Activated CD8-positive, alpha-beta memory T cell treated with anti-CD3 and anti-CD28 coated beads, Interleukin-2, amount 50 U/mL, for 24 hours (primary cell): ENCODE measurements around the gene PRR20E.
"Not testable (repeated sequence)": the region's sequence is repeated elsewhere in the genome, so short reads cannot be mapped to it uniquely, and the experiment has no call there.

Experiments used
- DNase-seq: peaks from one replicate; pipeline ENCODE4 v3.0.0-alpha.2; 2020; ENCODE audit errors: extremely low read depth

The PRR20E gene

DNA sequence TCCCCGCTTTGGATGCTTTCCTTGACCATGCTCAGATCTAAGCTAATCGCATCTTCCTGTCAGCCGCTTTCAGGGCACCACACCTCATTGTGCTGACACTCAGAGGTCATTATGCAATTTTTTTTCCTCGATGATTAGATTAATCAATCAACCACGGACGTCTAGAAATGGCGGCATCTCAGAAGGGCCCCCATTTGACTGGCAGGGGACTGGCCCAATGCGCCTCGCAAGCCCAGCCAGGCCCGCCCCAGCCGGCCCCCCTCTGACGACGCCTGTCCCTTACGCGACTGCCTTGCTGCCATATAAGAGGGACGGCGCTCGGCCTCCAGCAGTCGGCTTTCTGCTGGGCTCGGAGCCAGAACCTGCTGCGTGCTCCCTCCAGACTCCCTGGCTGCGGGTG is at the start of gene PRR20E:
TSS of gene PRR20E (plus strand) at position 301 of the 400 bp plus-strand sequence. CDS start 387 bp downstream, outside the sequence.
- DNase-seq: not testable (repeated sequence)

DNA sequence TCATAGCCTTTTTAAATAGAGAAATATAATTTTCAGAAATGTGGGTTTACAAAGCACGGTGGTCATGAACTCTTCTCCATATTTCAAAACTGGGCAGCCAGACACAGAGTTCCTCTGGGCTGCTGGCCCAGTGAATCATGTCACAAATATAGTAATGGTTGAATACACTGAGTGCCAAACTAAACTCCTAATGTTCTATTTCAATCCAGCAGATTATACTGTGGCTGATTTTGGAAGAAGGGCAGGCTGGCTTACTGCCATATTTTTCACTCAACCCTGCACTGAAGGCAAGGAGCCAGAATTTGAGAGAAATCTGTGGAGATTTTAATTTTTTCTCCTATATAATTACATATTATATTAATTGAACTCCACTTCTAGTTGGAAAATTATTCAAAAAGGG is 43.3 kb upstream of the PRR20E start:
- DNase-seq: no peak

DNA sequence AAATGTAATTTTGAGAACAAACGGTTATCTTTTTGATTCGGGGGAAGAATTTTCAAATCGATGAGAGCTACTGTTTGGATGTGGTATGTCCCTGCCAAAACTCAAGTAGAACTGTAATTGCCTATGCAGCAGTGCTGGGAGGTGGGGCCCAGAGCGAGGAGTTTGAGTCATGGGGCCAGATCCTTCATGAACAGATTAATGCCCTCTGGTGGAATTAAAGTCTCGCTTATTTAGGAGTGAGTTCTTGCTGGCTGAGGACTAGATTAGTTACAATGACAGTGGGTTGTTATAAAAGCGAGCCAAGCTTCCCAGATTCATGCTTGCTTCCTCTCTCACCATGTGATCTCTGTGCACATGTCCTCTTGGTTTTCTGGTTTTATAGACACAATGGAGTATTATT is 38.1 kb upstream of the PRR20E start:
- DNase-seq: no peak

DNA sequence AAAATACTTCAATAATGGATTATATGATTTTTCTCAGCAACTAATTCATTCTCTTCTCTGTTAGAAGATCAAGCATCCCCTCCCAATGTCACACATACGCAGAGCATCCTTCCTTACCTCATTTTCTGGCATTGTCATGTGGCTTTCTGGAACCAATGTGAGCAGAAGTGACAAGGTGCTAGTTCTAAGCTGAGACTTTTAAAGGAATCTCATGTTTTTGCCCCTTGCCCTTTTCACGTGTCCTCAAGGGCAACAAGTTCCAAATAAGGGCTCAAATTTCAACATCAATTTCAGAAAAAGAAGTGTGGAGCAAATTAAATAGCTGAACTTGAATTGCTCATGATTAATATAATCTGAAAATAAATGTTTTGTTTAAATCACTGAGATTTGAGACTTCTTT is 30.9 kb upstream of the PRR20E start:
- DNase-seq: no peak

DNA sequence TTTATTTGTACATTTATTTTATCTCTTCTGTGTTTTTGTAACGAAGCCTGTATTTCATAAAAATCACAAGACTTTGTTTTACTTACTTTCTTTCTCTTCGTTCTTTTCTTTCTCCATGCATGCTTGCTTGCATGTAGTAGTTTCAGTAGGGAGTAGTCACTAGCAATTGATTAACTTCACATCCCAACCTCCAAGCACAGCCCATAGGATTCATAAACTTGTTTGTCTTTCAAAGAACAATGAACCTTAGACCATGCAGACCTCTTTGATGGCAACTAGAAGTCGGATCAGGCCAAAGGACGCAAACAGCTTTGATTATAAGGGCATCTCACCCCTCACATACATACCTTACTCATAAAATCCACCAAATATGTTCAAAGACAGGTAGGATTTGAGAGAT is 29.4 kb upstream of the PRR20E start:
- no peak for DNase-seq

DNA sequence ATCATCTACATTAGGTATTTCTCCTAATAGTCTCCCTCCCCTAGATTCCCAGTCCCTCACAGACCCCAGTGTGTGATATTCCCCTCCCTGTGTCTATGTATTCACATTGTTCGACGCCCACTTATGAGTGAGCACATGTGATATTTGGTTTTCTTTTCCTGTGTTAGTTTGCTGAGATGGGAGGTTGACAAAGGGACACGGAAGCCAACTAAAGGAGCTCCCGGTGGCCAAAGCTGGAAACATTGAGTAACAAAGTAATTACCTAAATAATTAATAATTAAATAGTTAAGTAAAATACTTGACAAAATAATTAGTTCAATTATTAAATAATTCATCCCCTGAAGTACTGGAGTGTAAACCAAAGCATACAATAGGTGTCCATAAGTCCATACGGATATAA is 28.0 kb upstream of the PRR20E start:
- DNase-seq: no peak

DNA sequence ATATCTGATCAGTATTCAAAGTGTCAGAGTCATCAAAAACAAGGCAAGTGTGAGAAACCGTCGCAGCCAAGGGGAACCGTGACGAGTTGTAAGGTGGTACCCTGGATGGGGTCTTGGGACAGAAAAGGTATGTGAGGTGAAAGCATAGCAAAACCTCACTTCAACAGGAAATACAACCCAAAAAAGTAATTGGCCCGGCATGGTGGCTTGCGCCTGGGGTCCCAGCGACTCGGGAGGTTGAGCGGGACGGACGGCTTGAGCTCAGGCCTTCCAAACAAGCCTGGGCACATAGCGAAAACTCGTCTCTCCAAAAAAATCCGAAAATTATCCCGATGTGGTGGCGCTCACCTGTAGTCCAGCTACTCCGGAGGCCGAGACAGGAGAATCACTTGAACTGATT is 27.2 kb upstream of the PRR20E start:
- not testable (repeated sequence) for DNase-seq

DNA sequence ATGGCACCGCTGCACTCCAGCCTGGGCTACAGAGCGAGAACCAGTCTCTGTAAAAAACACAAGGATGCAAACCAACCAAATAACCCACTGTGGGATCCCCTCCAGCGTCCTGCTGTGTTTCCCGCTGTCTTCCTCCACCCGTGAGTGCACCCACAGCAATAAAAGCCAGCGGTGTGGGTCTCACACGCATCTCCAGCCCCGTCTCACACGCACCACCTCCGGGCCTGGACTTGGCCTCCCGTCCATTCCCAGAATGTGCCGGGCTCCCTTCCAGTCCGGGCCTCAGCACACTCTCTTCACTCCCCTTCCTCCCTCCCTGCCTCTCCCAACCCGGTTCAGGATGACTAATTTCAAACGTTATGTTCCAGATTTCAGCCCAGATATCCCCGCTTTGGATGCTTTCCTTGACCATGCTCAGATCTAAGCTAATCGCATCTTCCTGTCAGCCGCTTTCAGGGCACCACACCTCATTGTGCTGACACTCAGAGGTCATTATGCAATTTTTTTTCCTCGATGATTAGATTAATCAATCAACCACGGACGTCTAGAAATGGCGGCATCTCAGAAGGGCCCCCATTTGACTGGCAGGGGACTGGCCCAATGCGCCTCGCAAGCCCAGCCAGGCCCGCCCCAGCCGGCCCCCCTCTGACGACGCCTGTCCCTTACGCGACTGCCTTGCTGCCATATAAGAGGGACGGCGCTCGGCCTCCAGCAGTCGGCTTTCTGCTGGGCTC is 26.6 kb upstream of the PRR20E start, which contains the start of gene PRR20A:
TSS of gene PRR20A (plus strand) at position 684 of the 734 bp plus-strand sequence. CDS start 387 bp downstream, outside the sequence.
- DNase-seq: not testable (repeated sequence)

DNA sequence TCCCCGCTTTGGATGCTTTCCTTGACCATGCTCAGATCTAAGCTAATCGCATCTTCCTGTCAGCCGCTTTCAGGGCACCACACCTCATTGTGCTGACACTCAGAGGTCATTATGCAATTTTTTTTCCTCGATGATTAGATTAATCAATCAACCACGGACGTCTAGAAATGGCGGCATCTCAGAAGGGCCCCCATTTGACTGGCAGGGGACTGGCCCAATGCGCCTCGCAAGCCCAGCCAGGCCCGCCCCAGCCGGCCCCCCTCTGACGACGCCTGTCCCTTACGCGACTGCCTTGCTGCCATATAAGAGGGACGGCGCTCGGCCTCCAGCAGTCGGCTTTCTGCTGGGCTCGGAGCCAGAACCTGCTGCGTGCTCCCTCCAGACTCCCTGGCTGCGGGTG is 19.8 kb upstream of the PRR20E start, which contains the start of gene PRR20B:
TSS of gene PRR20B (plus strand) at position 301 of the 400 bp plus-strand sequence. CDS start 387 bp downstream, outside the sequence.
- DNase-seq: not testable (repeated sequence)

DNA sequence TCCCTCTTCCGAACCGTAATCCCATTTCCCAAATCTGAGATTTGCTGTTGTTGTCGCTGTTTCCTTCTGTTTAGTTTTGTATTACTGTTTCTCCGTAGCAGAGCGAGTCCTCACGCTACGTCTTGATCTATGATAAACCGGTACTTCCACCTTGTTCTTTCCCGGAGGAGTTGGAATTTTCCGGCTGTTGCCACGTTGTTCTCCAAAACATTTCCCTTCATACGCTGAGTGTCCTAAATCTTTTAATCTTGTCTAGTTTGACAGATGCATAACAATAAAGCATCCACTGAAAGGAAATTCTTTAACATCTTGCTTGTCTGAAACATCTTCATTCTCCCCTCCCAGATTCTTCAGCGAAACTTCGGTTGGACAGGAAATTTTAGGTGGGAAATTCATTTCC is 18.9 kb upstream of the PRR20E start:
- not testable (repeated sequence) for DNase-seq

DNA sequence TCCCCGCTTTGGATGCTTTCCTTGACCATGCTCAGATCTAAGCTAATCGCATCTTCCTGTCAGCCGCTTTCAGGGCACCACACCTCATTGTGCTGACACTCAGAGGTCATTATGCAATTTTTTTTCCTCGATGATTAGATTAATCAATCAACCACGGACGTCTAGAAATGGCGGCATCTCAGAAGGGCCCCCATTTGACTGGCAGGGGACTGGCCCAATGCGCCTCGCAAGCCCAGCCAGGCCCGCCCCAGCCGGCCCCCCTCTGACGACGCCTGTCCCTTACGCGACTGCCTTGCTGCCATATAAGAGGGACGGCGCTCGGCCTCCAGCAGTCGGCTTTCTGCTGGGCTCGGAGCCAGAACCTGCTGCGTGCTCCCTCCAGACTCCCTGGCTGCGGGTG is 13.2 kb upstream of the PRR20E start, which contains the start of gene PRR20C:
TSS of gene PRR20C (plus strand) at position 301 of the 400 bp plus-strand sequence. CDS start 387 bp downstream, outside the sequence.
- DNase-seq: not testable (repeated sequence)

DNA sequence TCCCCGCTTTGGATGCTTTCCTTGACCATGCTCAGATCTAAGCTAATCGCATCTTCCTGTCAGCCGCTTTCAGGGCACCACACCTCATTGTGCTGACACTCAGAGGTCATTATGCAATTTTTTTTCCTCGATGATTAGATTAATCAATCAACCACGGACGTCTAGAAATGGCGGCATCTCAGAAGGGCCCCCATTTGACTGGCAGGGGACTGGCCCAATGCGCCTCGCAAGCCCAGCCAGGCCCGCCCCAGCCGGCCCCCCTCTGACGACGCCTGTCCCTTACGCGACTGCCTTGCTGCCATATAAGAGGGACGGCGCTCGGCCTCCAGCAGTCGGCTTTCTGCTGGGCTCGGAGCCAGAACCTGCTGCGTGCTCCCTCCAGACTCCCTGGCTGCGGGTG is 6.7 kb upstream of the PRR20E start, which contains the start of gene PRR20D:
TSS of gene PRR20D (plus strand) at position 301 of the 400 bp plus-strand sequence. CDS start 387 bp downstream, outside the sequence.
- DNase-seq: not testable (repeated sequence)

DNA sequence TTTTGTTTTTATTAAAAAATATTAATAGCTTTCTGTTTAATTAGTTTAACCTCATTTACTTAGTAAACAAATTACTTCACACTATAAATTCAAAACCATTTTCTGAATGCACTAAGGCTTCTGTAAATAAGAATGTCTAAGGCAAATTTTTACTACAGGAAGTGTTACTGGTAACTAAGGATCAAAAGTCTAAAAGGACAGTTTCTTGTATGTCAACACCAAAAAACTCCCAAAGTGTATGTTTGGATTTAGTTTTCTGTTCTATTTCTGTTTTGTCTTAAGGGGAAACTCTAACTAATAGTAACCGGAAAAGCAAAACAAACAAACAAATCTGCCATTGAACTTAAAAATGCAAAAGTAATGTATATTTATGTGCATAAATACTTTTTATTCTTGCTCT is 24.7 kb downstream of the PRR20E start:
- no peak for DNase-seq

DNA sequence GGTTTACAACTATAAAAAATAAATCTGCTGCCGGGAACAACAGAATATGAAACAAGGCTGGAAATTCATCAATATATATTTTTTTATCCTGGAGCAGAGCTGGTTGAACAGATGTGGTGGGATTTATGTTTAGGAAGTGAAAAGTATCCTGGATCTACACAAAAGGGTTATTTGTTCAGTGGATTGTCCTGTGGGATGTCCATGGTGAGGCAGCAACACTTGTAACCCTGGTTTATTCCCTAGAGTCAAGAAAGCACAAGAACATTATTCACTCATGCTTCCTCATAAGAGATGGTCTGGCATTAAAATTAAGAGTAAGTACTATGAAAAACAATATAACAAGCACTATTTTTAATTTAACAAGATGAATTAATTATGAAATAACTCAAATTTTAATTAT is 46.0 kb downstream of the PRR20E start:
- DNase-seq: no peak
